Transverse colon (tissue), 4 donors: ENCODE measurements around the gene SMG9. TPM values are rescaled to one million over a fixed set of nuclear protein-coding genes. Genes with fewer than 3 reads are reported as not detected.
"Not testable (repeated sequence)": the region's sequence is repeated elsewhere in the genome, so short reads cannot be mapped to it uniquely, and the experiment has no call there.

Experiments used
- DNase-seq: peaks from one replicate; pipeline ENCODE4 v3.0.0-alpha.2; 2019
- H3K27ac ChIP-seq, 4 donors: fragments of 200-600 bp; sonication (generic); 2 replicates each; pipeline ENCODE4 v1.5.1; 2016 to 2018; ENCODE audit warnings: inconsistent platforms in 4 of 4
- H3K27me3 ChIP-seq: fragments of 200-600 bp; sonication (generic); 2 replicates; pipeline ENCODE4 v1.5.1; 2017; ENCODE audit warnings: inconsistent platforms
- H3K36me3 ChIP-seq, 4 donors: fragments of 200-600 bp; sonication (generic); 2 replicates each; pipeline ENCODE4 v1.5.1; 2017 to 2019; ENCODE audit warnings: inconsistent platforms in 4 of 4
- H3K4me1 ChIP-seq, 4 donors: fragments of 200-600 bp; sonication (generic); 2 replicates each; pipeline ENCODE4 v1.5.1; 2017 to 2020; ENCODE audit warnings: inconsistent platforms in 4 of 4
- H3K4me3 ChIP-seq, 4 donors: fragments of 200-600 bp; sonication (generic); 1 replicate in 1 of 4; 2 replicates in 3 of 4; pipeline versions ENCODE4 v1.5.1 to v1.6.1; 2017 to 2019; ENCODE audit warnings: inconsistent platforms in 4 of 4
- H3K9me3 ChIP-seq, 2 donors: fragments of 200-600 bp; sonication (generic); 2 replicates each; pipeline ENCODE4 v1.5.1; 2017 to 2019; ENCODE audit warnings: inconsistent platforms in 2 of 2
- CTCF ChIP-seq, 5 experiments: fragments of 200-600 bp in 3 of 5; fragments of 450-650 bp in 2 of 5; sonication (generic) in 3 of 5; IDR thresholded peaks; 1 replicate in 2 of 5; 2 replicates in 3 of 5; pipeline ENCODE4 v1.5.1; 2016 to 2017; ENCODE audit warnings: antibody characterized with exemption in 5 of 5, inconsistent platforms in 3 of 5, mild to moderate bottlenecking in 2 of 5, moderate library complexity in 1 of 5
- EP300 ChIP-seq: sonication (generic); formaldehyde crosslinking; IDR thresholded peaks from one replicate; pipeline ENCODE4 v1.6.1; 2017; ENCODE audit warnings: antibody characterized with exemption, low read depth
- POLR2A ChIP-seq: fragments of 450-650 bp; IDR thresholded peaks from one replicate; pipeline ENCODE4 v1.6.1; 2016; ENCODE audit warnings: antibody characterized with exemption, mild to moderate bottlenecking, moderate library complexity
- POLR2AphosphoS5 ChIP-seq, 3 donors: sonication (generic); formaldehyde crosslinking; IDR thresholded peaks; one replicate each; pipeline ENCODE4 v1.6.1; 2016; ENCODE audit warnings: antibody characterized with exemption in 3 of 3
- WGBS, 2 donors: methylation state at CpG; one replicate each; pipeline ENCODE4 v1.1.5; 2018; ENCODE audit warnings: low coverage in 1 of 2; 5-methylcytosine and 5-hydroxymethylcytosine counted together
- in situ Hi-C, 4 donors: fragments of 200-750 bp; cut with MboI; loops; one replicate each; pipeline versions ENCODE4 v1.15.0 to v1.15.1; 2017; ENCODE audit warnings: low sequenced_read_pairs in 3 of 4, low pct_ligation_motif_present in 1 of 4, low pct_unique_long_range_greater_than_20kb in 1 of 4
- intact Hi-C: fragments of 100-400 bp; cut with DNase I; formaldehyde crosslinking; loops from one replicate; pipeline ENCODE4 v1.15.1; 2023; ENCODE audit warnings: low total_unique reads
- total RNA-seq, 4 donors: library from RNA; depleted of rRNA; stranded (reverse); fragments of >200 nt; gene quantifications; one replicate each; pipeline ENCODE4 v1.1.0, GENCODE V29; 2016

Gene SMG9
- total RNA-seq, 4 donors from 2014 or later = 4.1 to 68.7 (median 13.8) TPM

- TF ChIP-seq POLR2A = no peak
- no peak for TF ChIP-seq CTCF (IDR thresholded peaks at IDR 0.05)
- TF ChIP-seq EP300 = no peak
- peak in 2 of 3 donors; percentile 24 to 25 for TF ChIP-seq POLR2AphosphoS5 (IDR thresholded peaks at IDR 0.05)
- Histone ChIP-seq H3K36me3 (no peaks in the 10 kb centered on the region), H3K9me3 (no peaks in the 10 kb centered on the region), H3K27me3 (no peaks in the 10 kb centered on the region), H3K4me1 (peaks cover 8 to 69% (median 50%) of the 10 kb centered on the region in 4 donors), H3K27ac (peak overlapping the region; percentile 41 to 71 (median 61)), H3K4me3 (no peak overlapping the region)
- peak; percentile 75 for DNase-seq
- in situ Hi-C loops = no loop called here
- intact Hi-C loops = no loop called here
- 42 to 61% methylated on average over 2 to 16 of the region's 16 CpGs for WGBS, 2 donors
Observed at GRCh38 chr19:43765109-43765876, 10.5 kb upstream of the SMG9 start.

DNA sequence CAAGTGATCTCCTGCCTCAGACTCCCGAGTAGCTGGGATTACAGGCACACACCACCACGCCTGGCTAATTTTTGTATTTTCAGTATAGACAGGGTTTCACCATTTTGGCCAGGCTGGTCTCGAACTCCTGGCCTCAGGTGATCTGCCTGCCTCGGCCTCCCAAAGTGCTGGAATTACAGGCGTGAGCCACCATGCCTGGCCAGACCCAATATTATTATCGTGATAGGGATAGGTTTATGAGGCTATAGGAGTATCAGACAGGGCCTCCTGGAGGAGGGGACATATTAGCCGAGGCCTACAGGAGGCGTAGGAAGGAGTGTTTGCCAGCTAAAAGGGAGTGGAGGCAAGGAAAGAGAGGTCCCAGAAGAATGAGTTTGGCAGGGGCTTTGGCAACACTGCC is 9.9 kb upstream of the SMG9 start:
- in situ Hi-C loops, H3K27me3 ChIP-seq, DNase-seq, H3K36me3 ChIP-seq, H3K9me3 ChIP-seq, intact Hi-C loops, H3K4me3 ChIP-seq: not testable (repeated sequence)
- peaks cover 8 to 68% (median 48%) of the 10 kb centered on the region in 4 donors for H3K4me1 ChIP-seq
- H3K27ac ChIP-seq = peak overlapping the region; percentile 41 to 71 (median 61)
- 10 to 58% methylated on average over 2 to 8 of the region's 8 CpGs for WGBS, 2 donors

- H3K4me3 ChIP-seq = no peak overlapping the region
- no peaks in the 10 kb centered on the region for H3K9me3 ChIP-seq
- in situ Hi-C loops (no loop called here), intact Hi-C loops (no loop called here)
- no peak for DNase-seq
- H3K4me1 ChIP-seq = peaks cover 8 to 56% (median 37%) of the 10 kb centered on the region in 4 donors
- no peaks in the 10 kb centered on the region for H3K36me3 ChIP-seq
- no peaks in the 10 kb centered on the region for H3K27me3 ChIP-seq
- 55% methylated on average over 3 of the region's 3 CpGs; no CpG with 5 or more reads in 1 of the 2 donors for WGBS, 2 donors
- TF ChIP-seq EP300 = no peak
- TF ChIP-seq POLR2AphosphoS5 (IDR thresholded peaks at IDR 0.05) = no peak
- TF ChIP-seq POLR2A = no peak
- no peak for TF ChIP-seq CTCF (IDR thresholded peaks at IDR 0.05)
- no peak overlapping the region for H3K27ac ChIP-seq
Observed at GRCh38 chr19:43763473-43763939, 8.7 kb upstream of the SMG9 start.

- WGBS, 2 donors = 76% methylated on average over 3 of the region's 3 CpGs; no CpG with 5 or more reads in 1 of the 2 donors
- Histone ChIP-seq H3K9me3 (no peaks in the 10 kb centered on the region), H3K27ac (no peak overlapping the region), H3K4me3 (no peak overlapping the region), H3K36me3 (no peaks in the 10 kb centered on the region), H3K4me1 (peaks cover 8 to 51% (median 31%) of the 10 kb centered on the region in 4 donors), H3K27me3 (no peaks in the 10 kb centered on the region)
- DNase-seq = no peak
- intact Hi-C loops (no loop called here), in situ Hi-C loops (no loop called here)
- TF ChIP-seq POLR2AphosphoS5 (IDR thresholded peaks at IDR 0.05) = no peak
- no peak for TF ChIP-seq POLR2A
Observed at GRCh38 chr19:43762814-43763213, 8.1 kb upstream of the SMG9 start.

- no peak for DNase-seq
- Histone ChIP-seq H3K9me3 (no peaks in the 10 kb centered on the region), H3K36me3 (no peaks in the 10 kb centered on the region), H3K27ac (no peak overlapping the region), H3K4me3 (no peak overlapping the region), H3K27me3 (no peaks in the 10 kb centered on the region), H3K4me1 (peaks cover under 1 to 51% (median 30%) of the 10 kb centered on the region in 4 donors)
- in situ Hi-C loops (no loop called here), intact Hi-C loops (no loop called here)
- WGBS, 2 donors = 92 to 97% methylated on average over 3 to 4 of the region's 4 CpGs
- TF ChIP-seq POLR2AphosphoS5 (IDR thresholded peaks at IDR 0.05) (no peak), POLR2A (no peak), CTCF (IDR thresholded peaks at IDR 0.05) (no peak), EP300 (no peak)
Observed at GRCh38 chr19:43760941-43761340, 6.2 kb upstream of the SMG9 start.
